A549 treated with AZD2906 at 1 μM for 4 hours (cell line): ENCODE results near the gene SREBF1. TPM values are rescaled to one million over a fixed set of nuclear protein-coding genes. Genes with fewer than 3 reads are reported as not detected.

Source experiments
- total RNA-seq: library from RNA; stranded (reverse); fragments of 200-300 nt; extraction: Qiagen RNA extraction; gene quantifications from 5 replicates; pipeline ENCODE4 v1.2.3, GENCODE V29; 2022

The SREBF1 gene
- 65.8 to 78.1 TPM (median 72.9 TPM) in 5 replicates for total RNA-seq

GRCh38 chr17:17836818-17837379 is at the start of gene SREBF1:
SREBF1 (minus strand) TSS chr17:17836986; CDS start chr17:17836817, 169 bp downstream.

Other genes starting within 250 kb of the SREBF1 start
- gene PEMT, start 245.3 kb downstream of the SREBF1 start, total RNA-seq = 53.9 to 73.7 TPM (median 67.0 TPM) in 5 replicates
- gene RAI1, start 155.5 kb downstream of the SREBF1 start, total RNA-seq = 38.3 to 41.0 TPM (median 40.1 TPM) in 5 replicates
- 19.1 to 24.2 TPM (median 21.0 TPM) in 5 replicates for gene TOM1L2, start 135.4 kb upstream of the SREBF1 start, total RNA-seq
- 2.0 to 2.5 TPM (median 2.1 TPM) in 5 replicates for gene DRC3, start 135.9 kb upstream of the SREBF1 start, total RNA-seq
- 23.0 to 29.4 TPM (median 28.1 TPM) in 5 replicates for gene ATPAF2, start 202.2 kb upstream of the SREBF1 start, total RNA-seq
- gene GID4, start 202.4 kb upstream of the SREBF1 start, total RNA-seq = 9.2 to 11.4 TPM (median 10.9 TPM) in 5 replicates